Measurements from ENCODE around the gene F2R. TPM values are rescaled to one million over a fixed set of nuclear protein-coding genes. Genes with fewer than 3 reads are reported as not detected.

F2R gene
- total RNA-seq, 4 donors from 2014 or later: 33.8 to 48.6 (median 45.7) TPM

DNA sequence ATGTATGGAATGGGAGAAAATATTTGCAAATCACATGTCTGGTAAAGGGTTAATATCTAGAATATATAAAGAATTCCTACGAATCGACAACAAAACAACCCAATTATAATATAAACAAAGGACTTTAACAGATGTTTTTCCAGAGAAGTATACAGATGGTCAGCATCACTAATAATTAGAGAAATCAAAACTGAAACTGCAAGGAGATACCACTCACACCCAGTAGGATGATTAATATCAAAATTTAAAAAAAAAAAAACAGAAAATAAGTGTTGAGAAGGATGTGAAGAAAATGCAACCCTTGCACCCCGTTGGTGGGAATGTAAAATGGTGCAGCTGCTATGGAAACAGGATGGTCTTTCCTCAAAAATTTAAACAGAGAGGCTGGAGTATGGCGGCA, 34.6 kb upstream of the F2R start:
- H3K36me3 ChIP-seq: no peaks in the 10 kb centered on the region
- no peak overlapping the region for H3K4me3 ChIP-seq
- WGBS: 60% methylated on average over 4 of the region's 4 CpGs
- no peak overlapping the region for H3K27ac ChIP-seq
- no peaks in the 10 kb centered on the region for H3K9me3 ChIP-seq
- TF ChIP-seq, protein P1, sequence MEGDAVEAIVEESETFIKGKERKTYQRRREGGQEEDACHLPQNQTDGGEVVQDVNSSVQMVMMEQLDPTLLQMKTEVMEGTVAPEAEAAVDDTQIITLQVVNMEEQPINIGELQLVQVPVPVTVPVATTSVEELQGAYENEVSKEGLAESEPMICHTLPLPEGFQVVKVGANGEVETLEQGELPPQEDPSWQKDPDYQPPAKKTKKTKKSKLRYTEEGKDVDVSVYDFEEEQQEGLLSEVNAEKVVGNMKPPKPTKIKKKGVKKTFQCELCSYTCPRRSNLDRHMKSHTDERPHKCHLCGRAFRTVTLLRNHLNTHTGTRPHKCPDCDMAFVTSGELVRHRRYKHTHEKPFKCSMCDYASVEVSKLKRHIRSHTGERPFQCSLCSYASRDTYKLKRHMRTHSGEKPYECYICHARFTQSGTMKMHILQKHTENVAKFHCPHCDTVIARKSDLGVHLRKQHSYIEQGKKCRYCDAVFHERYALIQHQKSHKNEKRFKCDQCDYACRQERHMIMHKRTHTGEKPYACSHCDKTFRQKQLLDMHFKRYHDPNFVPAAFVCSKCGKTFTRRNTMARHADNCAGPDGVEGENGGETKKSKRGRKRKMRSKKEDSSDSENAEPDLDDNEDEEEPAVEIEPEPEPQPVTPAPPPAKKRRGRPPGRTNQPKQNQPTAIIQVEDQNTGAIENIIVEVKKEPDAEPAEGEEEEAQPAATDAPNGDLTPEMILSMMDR (IDR thresholded peaks at IDR 0.05): no peak
- TF ChIP-seq POLR2AphosphoS5 (IDR thresholded peaks at IDR 0.05) (no peak), POLR2A (IDR thresholded peaks at IDR 0.05) (no peak), EP300 (IDR thresholded peaks at IDR 0.05) (no peak)
- no peak for DNase-seq (ENCODE audit: low spot score in 2 of 2)
- peaks cover 3% of the 10 kb centered on the region for H3K4me1 ChIP-seq
- H3K27me3 ChIP-seq: no peaks in the 10 kb centered on the region

DNA sequence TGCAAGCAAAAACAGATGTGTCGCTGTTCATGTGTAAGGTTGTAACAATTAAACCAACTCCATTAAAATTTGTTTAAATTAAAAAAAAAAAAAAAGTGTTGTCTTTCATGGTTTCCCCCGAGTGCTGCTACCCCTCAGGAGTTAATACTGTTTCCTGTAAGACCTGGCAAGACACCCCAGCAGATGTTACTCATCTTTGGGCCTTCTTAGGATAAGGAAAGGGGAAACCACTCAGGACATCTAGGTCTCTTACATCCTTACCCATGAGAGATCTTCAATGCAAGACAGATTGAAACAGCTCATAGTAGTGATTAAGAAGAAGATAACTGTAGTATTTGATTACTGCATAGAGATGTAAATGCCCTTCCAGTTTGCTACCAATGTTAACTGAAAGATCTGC, 33.5 kb upstream of the F2R start:
- H3K4me3 ChIP-seq: no peak overlapping the region
- no peaks in the 10 kb centered on the region for H3K9me3 ChIP-seq
- no peak overlapping the region for H3K27ac ChIP-seq
- H3K27me3 ChIP-seq: no peaks in the 10 kb centered on the region
- TF ChIP-seq EP300 (IDR thresholded peaks at IDR 0.05) (no peak), POLR2A (IDR thresholded peaks at IDR 0.05) (no peak), POLR2AphosphoS5 (IDR thresholded peaks at IDR 0.05) (no peak)
- TF ChIP-seq, protein P1 (IDR thresholded peaks at IDR 0.05): no peak
- H3K36me3 ChIP-seq: no peaks in the 10 kb centered on the region
- H3K4me1 ChIP-seq: peaks cover 3% of the 10 kb centered on the region
- DNase-seq (ENCODE audit: low spot score in 2 of 2): no peak
- 56% methylated on average over 2 of the region's 2 CpGs for WGBS

- H3K27ac ChIP-seq: no peak overlapping the region
- 78% methylated on average over 9 of the region's 9 CpGs for WGBS
- no peak for DNase-seq (ENCODE audit: low spot score in 2 of 2)
- H3K27me3 ChIP-seq: no peaks in the 10 kb centered on the region
- no peaks in the 10 kb centered on the region for H3K36me3 ChIP-seq
- H3K4me3 ChIP-seq: no peak overlapping the region
- no peak for TF ChIP-seq POLR2A (IDR thresholded peaks at IDR 0.05)
- TF ChIP-seq POLR2AphosphoS5 (IDR thresholded peaks at IDR 0.05): no peak
- no peak for TF ChIP-seq EP300 (IDR thresholded peaks at IDR 0.05)
- TF ChIP-seq, protein P1 (IDR thresholded peaks at IDR 0.05): no peak
- H3K4me1 ChIP-seq: peaks cover 3% of the 10 kb centered on the region
- H3K9me3 ChIP-seq: no peaks in the 10 kb centered on the region
Observed at GRCh38 chr5:76683816-76684731, 31.9 kb upstream of the F2R start.

DNA sequence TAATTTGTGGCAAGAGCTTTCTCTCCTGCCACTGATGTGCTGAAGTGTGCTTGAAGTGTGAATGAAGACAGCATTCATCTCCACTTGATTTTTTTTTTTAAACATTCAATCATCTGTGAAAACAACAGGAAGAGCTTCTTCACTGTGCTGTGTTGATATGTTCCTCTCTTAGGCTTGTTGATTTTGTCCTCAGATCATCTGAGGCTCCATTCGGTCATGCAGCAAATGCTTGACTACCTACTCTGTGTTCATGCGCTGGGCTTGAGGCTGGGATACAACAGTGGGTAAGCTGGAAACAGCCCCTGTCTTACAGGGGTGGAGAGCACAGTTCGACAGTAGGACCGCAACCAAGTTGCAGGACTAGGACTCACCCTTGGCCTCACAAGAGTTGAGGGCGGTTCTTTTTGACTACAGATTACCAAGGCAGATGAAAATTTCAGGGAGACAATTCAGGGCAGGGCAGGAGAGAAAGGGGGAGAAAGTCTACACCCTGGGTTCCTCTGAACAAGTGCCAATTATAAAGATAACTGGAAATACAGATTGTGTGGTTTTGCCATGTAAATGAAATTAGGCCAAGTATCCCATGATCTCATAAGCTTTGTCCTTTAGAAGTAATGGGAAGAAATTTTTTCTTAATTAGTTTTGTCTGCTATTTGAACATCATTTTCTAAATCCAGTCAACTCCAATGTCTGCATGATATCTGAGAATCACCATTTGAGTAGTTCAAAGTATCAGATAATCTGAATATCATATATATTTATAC, 31.0 kb upstream of the F2R start:
- no peak overlapping the region for H3K27ac ChIP-seq
- peaks cover 3% of the 10 kb centered on the region for H3K4me1 ChIP-seq
- TF ChIP-seq POLR2AphosphoS5 (IDR thresholded peaks at IDR 0.05): no peak
- no peaks in the 10 kb centered on the region for H3K27me3 ChIP-seq
- H3K9me3 ChIP-seq: no peaks in the 10 kb centered on the region
- WGBS: 69% methylated on average over 5 of the region's 5 CpGs
- H3K4me3 ChIP-seq: no peak overlapping the region
- no peak for DNase-seq (ENCODE audit: low spot score in 2 of 2)
- H3K36me3 ChIP-seq: no peaks in the 10 kb centered on the region

DNA sequence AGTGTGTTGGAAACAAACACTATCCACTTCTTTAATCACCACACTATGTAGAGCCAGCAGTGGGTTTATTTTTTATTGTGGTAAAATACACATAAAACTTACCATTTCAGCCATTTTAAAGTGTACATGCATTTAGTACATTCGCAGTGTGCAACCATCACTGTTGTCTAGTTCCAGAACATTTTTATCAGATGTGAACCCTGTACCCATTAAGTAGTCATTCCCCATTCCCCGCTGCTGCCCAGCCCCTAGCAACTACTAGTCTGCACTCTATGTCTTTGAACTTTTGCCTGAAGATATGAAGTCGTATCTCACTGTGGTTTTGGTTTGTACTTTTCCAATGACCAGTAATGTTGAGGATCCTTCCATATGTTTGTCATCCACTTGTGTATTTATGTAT, 30.2 kb upstream of the F2R start:
- DNase-seq (ENCODE audit: low spot score in 2 of 2): no peak
- H3K36me3 ChIP-seq: no peaks in the 10 kb centered on the region

More for the DNA sequence above, 30.2 kb upstream of the F2R start:
- Histone ChIP-seq H3K9me3 (no peaks in the 10 kb centered on the region), H3K4me1 (peaks cover 3% of the 10 kb centered on the region), H3K4me3 (no peak overlapping the region), H3K27ac (no peak overlapping the region), H3K27me3 (no peaks in the 10 kb centered on the region)
- 87% methylated on average over 3 of the region's 3 CpGs for WGBS
- TF ChIP-seq EP300 (IDR thresholded peaks at IDR 0.05) (no peak), POLR2A (IDR thresholded peaks at IDR 0.05) (no peak), POLR2AphosphoS5 (IDR thresholded peaks at IDR 0.05) (no peak)
- TF ChIP-seq, protein P1 (IDR thresholded peaks at IDR 0.05): no peak

All from suprapubic skin (tissue), 4 donors.